Measurements from ENCODE around the gene CREB3L2.

GRCh38 chr7:137920637-137921399 lies 81.1 kb downstream of the CREB3L2 start:
- TF ChIP-seq, protein P1, sequence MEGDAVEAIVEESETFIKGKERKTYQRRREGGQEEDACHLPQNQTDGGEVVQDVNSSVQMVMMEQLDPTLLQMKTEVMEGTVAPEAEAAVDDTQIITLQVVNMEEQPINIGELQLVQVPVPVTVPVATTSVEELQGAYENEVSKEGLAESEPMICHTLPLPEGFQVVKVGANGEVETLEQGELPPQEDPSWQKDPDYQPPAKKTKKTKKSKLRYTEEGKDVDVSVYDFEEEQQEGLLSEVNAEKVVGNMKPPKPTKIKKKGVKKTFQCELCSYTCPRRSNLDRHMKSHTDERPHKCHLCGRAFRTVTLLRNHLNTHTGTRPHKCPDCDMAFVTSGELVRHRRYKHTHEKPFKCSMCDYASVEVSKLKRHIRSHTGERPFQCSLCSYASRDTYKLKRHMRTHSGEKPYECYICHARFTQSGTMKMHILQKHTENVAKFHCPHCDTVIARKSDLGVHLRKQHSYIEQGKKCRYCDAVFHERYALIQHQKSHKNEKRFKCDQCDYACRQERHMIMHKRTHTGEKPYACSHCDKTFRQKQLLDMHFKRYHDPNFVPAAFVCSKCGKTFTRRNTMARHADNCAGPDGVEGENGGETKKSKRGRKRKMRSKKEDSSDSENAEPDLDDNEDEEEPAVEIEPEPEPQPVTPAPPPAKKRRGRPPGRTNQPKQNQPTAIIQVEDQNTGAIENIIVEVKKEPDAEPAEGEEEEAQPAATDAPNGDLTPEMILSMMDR (IDR thresholded peaks at IDR 0.05), result no peak
- TF ChIP-seq POLR2AphosphoS5 (IDR thresholded peaks at IDR 0.05), result no peak
- no peak for TF ChIP-seq POLR2A (IDR thresholded peaks at IDR 0.05)

Data from suprapubic skin (tissue), 4 donors.